Mesothelial cell of epicardium (in vitro differentiated cells): ENCODE results near the gene MYO6. TPM values are rescaled to one million over a fixed set of nuclear protein-coding genes. Genes with fewer than 3 reads are reported as not detected.

Experiments used
- DNase-seq, 2 experiments: peaks; one replicate each; pipeline ENCODE4 v3.0.0; 2021; ENCODE audit warnings: low spot score in 2 of 2; ENCODE audit not compliant: unreplicated experiment in 2 of 2
- H3K27ac Mint-ChIP-seq: 2 replicates; pipeline ENCODE4 v1.8.0; 2021; ENCODE audit warnings: mixed read lengths
- H3K27me3 Mint-ChIP-seq: 2 replicates; pipeline ENCODE4 v1.8.0; 2021; ENCODE audit warnings: low read depth, mixed read lengths
- H3K36me3 Mint-ChIP-seq: 2 replicates; pipeline ENCODE4 v1.8.0; 2021; ENCODE audit warnings: mixed read lengths
- H3K4me1 Mint-ChIP-seq: 2 replicates; pipeline ENCODE4 v1.8.0; 2021; ENCODE audit warnings: mixed read lengths
- H3K4me3 Mint-ChIP-seq: 2 replicates; pipeline ENCODE4 v1.8.0; 2021; ENCODE audit warnings: mild to moderate bottlenecking, moderate library complexity, mixed read lengths
- H3K9me3 Mint-ChIP-seq: 2 replicates; pipeline ENCODE4 v1.8.0; 2021; ENCODE audit warnings: mixed read lengths
- CTCF ChIP-seq: fragments of 200-600 bp; sonication (generic); IDR thresholded peaks from one replicate; pipeline ENCODE4 v1.5.0; 2021; ENCODE audit warnings: antibody characterized with exemption; ENCODE audit not compliant: unreplicated experiment
- total RNA-seq: library from RNA; stranded (reverse); gene quantifications from 3 replicates; pipeline ENCODE4 v1.2.1, GENCODE V29; 2021

Gene MYO6
- total RNA-seq, 1 donor from 2014 or later, result 70.0 TPM

- no peaks in the 10 kb centered on the region for H3K9me3 Mint-ChIP-seq
- no peak for TF ChIP-seq CTCF
- no peak overlapping the region for H3K4me3 Mint-ChIP-seq
- H3K27me3 Mint-ChIP-seq, result no peaks in the 10 kb centered on the region
- H3K27ac Mint-ChIP-seq, result peak overlapping the region; percentile 47
- no peak for DNase-seq
- peaks cover 3% of the 10 kb centered on the region for H3K36me3 Mint-ChIP-seq
- H3K4me1 Mint-ChIP-seq, result peaks cover 11% of the 10 kb centered on the region
These were observed 21.8 kb downstream of the MYO6 start for GRCh38 chr6:75770844-75771243.

GRCh38 chr6:75775219-75775618 is 26.2 kb downstream of the MYO6 start:
- no peak for DNase-seq
- Mint-ChIP-seq H3K36me3 (peaks cover 4% of the 10 kb centered on the region), H3K27me3 (no peaks in the 10 kb centered on the region), H3K9me3 (no peaks in the 10 kb centered on the region), H3K27ac (peak overlapping the region; percentile 85), H3K4me3 (no peak overlapping the region), H3K4me1 (peaks cover 30% of the 10 kb centered on the region)
- TF ChIP-seq CTCF, result no peak

DNA sequence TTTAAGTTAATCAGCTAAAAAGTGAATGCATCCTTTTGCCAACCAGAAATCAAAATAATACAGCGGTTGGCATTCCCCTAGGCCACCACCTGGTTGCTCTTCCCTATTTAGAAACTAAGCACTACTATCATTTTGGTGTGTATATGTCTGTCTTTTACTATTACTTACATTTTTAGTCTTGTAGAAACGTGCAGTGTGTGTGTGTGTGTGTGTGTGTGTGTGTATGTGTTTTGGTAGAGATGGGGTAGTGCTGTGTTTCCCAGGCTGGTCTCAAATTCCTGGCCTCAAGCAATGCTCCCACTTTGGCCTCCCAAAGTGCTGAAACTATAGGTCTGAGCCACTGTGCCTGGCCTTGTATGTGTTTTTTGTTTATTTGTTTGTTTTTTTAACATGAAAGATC is 27.4 kb downstream of the MYO6 start:
- no peak for TF ChIP-seq CTCF
- Mint-ChIP-seq H3K27ac (peak overlapping the region; percentile 80), H3K36me3 (peaks cover 4% of the 10 kb centered on the region), H3K4me1 (peaks cover 35% of the 10 kb centered on the region), H3K4me3 (no peak overlapping the region), H3K9me3 (no peaks in the 10 kb centered on the region), H3K27me3 (no peaks in the 10 kb centered on the region)
- no peak for DNase-seq

- Mint-ChIP-seq H3K27ac (no peak overlapping the region), H3K4me3 (no peak overlapping the region), H3K9me3 (peaks cover 4% of the 10 kb centered on the region), H3K36me3 (peaks cover 4% of the 10 kb centered on the region), H3K27me3 (no peaks in the 10 kb centered on the region), H3K4me1 (peaks cover 42% of the 10 kb centered on the region)
- TF ChIP-seq CTCF, result no peak
- DNase-seq, result no peak
These were observed 29.7 kb downstream of the MYO6 start for GRCh38 chr6:75778757-75779156.

GRCh38 chr6:75786152-75786551 is 37.1 kb downstream of the MYO6 start:
- H3K27ac Mint-ChIP-seq, result no peak overlapping the region
- H3K36me3 Mint-ChIP-seq, result peaks cover 7% of the 10 kb centered on the region
- peaks cover 12% of the 10 kb centered on the region for H3K4me1 Mint-ChIP-seq
- no peaks in the 10 kb centered on the region for H3K27me3 Mint-ChIP-seq
- TF ChIP-seq CTCF, result no peak
- peaks cover 4% of the 10 kb centered on the region for H3K9me3 Mint-ChIP-seq
- DNase-seq, result no peak
- no peak overlapping the region for H3K4me3 Mint-ChIP-seq

DNA sequence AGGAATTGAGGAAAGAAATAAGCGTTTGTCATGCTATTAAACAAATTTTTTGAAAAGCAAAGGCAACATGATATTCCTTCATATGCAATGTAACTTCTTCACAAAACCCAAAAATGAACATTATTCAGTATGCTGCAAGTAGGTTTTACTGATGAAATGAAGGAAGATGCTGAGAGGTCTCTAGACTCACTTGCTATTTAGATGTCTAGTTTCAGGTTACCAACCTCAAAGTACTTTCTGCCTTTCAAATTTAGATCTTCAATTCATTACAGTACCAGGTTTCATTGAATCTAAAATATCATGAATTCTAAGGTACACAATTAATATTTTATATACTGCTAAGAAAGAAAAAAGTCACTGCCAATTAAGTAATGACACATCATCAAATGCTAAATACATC is 39.9 kb downstream of the MYO6 start:
- H3K27me3 Mint-ChIP-seq, result no peaks in the 10 kb centered on the region
- no peak overlapping the region for H3K27ac Mint-ChIP-seq
- H3K36me3 Mint-ChIP-seq, result peaks cover 7% of the 10 kb centered on the region
- H3K4me1 Mint-ChIP-seq, result peaks cover 2% of the 10 kb centered on the region
- DNase-seq, result no peak
- H3K4me3 Mint-ChIP-seq, result no peak overlapping the region
- TF ChIP-seq CTCF, result no peak
- no peaks in the 10 kb centered on the region for H3K9me3 Mint-ChIP-seq
